NCI-H1105 treated with DMSO at 0.1 percent for 48 hours (cell line): ENCODE data around the gene ANKLE1.
"Not testable (repeated sequence)": the region's sequence is repeated elsewhere in the genome, so short reads cannot be mapped to it uniquely, and the experiment has no call there.

Experiments
- DNase-seq: peaks from one replicate; lab custom pipeline; 2025; lab: John Stamatoyannopoulos, UW

ANKLE1 gene

DNA sequence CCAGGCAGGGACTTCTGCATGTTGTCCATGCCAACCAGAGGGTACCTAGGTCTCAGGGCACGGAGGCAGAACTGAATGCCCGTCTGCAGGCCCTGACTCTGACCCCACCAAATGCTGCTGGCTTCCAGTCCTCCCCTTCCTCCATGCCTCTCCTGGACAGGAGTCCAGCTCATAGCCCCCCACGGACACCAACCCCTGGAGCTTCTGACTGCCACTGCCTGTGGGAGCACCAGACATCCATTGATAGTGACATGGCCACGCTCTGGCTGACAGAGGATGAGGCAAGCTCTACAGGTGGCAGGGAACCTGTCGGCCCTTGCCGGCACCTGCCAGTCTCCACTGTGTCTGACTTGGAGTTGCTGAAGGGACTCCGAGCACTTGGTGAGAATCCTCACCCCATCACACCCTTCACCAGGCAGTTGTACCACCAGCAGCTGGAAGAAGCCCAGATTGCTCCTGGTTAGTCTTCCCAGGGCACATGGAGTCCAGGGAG lies 1.8 kb downstream of the ANKLE1 start:
- DNase-seq, result no peak

- no peak for DNase-seq
Observed at GRCh38 chr19:17285415-17286135, 3.9 kb downstream of the ANKLE1 start.

- no peak for DNase-seq
Observed at GRCh38 chr19:17286263-17286662, 4.6 kb downstream of the ANKLE1 start.

GRCh38 chr19:17286752-17287151 lies 5.1 kb downstream of the ANKLE1 start:
- no peak for DNase-seq

- no peak for DNase-seq
Observed at GRCh38 chr19:17289489-17289888, 7.8 kb downstream of the ANKLE1 start.

- no peak for DNase-seq
Observed at GRCh38 chr19:17292301-17293074, 10.8 kb downstream of the ANKLE1 start.

- DNase-seq, result no peak
Observed at GRCh38 chr19:17293605-17294004, 11.9 kb downstream of the ANKLE1 start.

DNA sequence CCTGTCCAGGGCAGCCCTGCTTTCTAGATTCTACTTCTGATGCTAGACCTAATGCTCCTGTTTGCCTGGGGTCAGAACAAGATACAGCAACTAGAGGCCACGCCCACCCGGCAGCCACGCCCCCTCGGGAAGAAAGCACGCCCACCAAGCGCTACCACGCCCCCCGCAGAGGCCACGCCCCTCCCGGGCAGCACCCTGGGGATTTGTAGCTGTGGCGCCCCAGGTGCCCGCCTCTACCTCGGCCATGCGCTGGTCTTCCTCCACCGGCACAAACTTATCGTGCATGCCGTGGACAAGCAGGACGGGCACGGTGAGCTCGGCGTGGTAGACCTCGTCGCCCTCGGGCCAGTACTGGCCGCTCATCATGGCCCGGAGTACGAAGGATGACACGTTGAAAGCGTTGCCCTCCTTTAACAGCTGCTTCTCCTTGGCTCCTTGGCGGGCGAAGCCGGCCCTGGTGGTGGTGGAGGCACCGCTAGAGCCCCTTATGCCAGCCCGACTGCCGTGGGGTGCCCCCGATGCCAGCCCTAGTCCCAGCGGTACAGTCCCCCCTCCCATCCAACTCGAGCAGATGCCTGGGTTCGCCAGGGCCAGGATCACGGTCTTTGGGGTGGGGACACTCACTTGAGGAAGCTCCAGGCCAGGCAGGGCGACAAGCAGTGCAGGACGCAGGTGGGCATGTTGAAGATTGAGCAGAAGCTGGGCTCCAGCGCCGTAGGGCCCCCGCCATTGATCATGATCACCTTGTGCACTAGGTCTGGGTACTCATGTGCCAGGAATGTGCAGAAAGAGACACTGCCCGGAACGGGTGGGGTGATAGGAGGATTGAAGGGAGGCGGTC lies 12.6 kb downstream of the ANKLE1 start:
- no peak for DNase-seq

GRCh38 chr19:17295551-17295950 lies 13.8 kb downstream of the ANKLE1 start:
- DNase-seq, result not testable (repeated sequence)

DNA sequence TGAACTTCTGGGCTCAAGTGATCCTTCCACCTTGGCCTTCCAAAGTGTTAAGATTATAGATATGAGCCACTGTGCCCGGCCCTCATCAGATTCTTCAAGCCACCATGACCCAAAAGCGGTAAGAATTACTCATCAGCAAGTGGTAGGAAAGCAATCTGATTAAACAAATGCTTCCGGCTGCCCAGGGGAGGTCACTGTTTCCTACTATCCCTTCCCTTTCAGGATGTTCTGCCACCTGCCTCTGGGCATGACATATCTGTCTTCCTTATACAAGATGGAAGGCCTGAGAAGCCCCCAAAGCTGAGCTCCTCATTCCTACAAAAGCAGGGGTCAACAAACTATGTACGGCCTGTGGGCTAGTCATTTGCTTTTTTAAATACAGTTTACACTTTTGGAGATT lies 14.6 kb downstream of the ANKLE1 start:
- no peak for DNase-seq

DNA sequence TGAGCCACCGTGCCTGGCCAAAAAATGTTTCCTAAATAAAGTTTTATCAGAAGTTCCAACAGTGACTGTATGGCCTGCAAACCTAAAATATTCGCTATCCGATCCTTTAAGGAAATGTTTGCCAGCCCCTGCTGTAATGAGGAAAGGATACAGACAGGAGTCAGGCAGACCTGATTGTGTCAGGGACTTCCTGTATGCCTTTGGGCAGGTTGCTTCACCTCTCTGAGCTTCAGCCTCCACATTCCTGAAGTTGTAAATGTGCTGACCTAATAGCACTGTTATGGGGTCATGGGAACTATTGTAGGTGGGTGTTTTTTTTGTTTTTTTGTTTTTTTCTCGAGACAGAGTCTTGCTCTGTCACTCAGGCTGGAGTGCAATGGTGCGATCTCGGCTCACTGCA lies 15.3 kb downstream of the ANKLE1 start:
- DNase-seq, result no peak

- DNase-seq, result no peak
Observed at GRCh38 chr19:17300992-17301619, 19.4 kb downstream of the ANKLE1 start.

DNA sequence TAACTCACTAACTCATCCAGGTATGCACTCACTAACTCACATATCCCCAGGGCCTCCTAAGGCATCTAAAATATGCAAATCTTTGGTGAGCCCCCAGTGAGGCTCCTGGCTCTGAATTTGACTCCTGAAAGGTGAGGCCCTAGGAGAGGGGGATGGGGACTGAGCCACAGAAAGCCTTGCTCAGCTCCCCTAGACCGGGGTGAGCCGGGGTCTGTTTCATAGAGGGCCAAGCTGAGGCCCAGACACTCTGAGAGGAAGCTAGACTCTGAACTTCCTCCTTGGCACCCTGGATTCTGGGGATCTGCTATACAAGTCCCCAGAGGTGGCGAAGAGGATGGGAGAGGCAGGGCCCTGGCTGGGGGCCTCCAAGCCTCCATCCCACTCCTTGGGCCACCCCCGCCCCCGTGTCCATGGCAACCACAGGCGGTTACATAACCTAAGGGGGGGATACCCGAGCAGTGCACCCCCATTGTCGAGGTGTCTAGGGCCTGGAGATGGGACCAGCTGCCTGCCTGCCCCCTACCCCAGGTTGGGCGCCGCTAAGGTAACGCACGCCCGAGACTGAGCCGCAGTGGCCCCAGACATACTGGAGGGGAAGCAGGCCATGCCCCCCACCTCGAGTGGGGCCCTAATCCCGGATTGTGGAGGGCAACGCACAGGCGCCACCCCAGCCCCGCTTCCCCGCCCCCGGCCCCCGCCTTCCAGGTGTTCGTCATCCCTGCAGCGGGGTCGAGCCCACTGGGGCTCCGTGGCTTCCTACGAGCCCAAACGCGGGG lies 20.9 kb downstream of the ANKLE1 start:
- no peak for DNase-seq

DNA sequence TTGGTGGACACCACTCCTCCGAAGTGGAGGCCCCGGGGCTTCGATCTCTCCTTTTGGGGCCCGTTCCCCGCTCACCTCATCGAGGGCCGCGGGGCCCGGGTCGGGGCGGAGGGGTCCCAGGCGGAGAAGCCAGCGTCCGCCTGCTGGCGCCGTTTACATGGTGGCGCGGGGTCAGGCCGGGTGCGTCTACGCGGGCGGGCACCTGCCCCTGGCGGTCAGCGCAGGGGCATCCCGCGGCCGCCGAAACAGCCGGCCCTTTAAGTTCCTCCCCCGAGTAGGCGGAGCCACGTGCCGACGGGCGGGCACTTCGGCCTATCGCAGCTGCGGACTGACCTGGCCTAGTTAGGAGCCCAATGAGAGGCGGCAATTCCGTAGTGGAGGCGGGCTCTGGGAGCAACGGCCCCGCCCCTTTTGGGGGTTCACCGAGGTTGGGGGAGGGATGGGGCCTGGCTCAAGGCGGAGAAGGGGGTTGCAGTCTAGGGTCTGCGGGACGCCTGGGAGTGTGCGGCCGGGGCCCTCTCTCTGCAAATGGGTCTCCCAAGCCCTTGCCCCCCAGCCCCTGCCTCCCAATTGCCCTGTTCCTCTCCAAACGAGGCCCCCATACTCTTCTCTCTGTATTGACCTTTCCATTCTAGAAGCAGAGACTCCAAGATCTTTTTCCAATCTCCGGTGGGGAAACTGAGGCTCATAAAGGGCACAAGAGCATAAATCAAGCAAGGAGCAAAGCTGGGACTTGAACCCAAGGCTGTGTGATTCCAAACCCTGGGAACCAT lies 21.7 kb downstream of the ANKLE1 start, which contains the start of gene ABHD8:
Gene ABHD8 (minus strand): TSS at position 259 of the 773 bp plus-strand sequence. CDS start 1,809 bp downstream, outside the sequence.
- peak; percentile 93 for DNase-seq

DNA sequence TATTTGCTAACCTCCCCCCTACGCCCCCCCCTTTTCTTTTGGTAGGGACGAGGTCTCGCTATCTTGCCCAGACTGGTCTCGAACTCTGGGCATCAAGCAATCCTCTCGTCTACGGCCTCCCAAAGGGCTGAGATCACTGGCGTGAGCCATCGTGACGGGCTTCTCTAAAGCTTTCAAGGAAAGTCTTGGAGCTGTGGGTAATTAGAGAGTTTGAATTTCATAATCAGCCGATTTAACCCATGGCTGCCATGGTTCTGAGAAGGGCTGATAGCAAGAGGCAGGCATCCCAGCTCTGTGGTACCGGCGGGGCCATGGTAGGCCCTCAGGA lies 22.2 kb downstream of the ANKLE1 start:
- DNase-seq, result no peak

GRCh38 chr19:17304386-17305215 lies 22.9 kb downstream of the ANKLE1 start:
- no peak for DNase-seq

GRCh38 chr19:17305216-17305516 lies 23.5 kb downstream of the ANKLE1 start:
- no peak for DNase-seq

GRCh38 chr19:17305517-17306284 lies 24.0 kb downstream of the ANKLE1 start, which contains the start of gene MRPL34:
MRPL34 (plus strand) TSS chr19:17305872; CDS start chr19:17305893, 21 bp downstream.
- peak; percentile 100 for DNase-seq

DNA sequence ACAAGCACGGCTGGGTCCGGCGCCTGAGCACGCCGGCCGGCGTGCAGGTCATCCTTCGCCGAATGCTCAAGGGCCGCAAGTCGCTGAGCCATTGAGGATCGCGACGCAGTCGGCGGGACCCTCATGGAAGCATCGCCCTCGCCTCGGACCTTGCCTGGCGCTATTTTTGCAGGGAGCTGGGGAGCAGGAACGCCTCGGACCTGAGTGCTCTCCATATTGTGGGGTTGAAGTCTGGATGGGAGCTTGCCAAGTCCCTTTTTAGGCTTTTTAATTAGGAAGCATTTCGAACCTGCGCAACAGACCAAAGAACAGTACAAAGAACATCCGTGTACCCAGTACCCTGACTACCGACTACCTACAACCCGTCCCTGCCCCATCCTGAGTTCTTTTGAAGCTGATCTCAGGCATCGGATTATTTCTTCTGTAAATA lies 24.6 kb downstream of the ANKLE1 start:
- no peak for DNase-seq
